WTC11 (cell line): ENCODE measurements around the gene GIGYF2. TPM values are rescaled to one million over a fixed set of nuclear protein-coding genes. Genes with fewer than 3 reads are reported as not detected.

Experiments
- ATAC-seq: fragments of 200-7000 bp; cut with Tn5 transposase; 2 replicates; pipeline ENCODE4 v1.10.0; 2021; ENCODE audit warnings: mild to moderate bottlenecking, moderate library complexity
- CTCF ChIA-PET: fragments of 300-600 bp; sonication (Branson Sonifier 250); formaldehyde crosslinking; loops from one replicate; lab custom pipeline; 2021; ENCODE audit warnings: antibody characterized with exemption; lab: Charles Lee
- POLR2A ChIA-PET: fragments of 350-600 bp; sonication (Branson Sonifier 250); formaldehyde crosslinking; loops from one replicate; lab custom pipeline; 2021; ENCODE audit warnings: antibody characterized with exemption; lab: Charles Lee
- DNase-seq: peaks from one replicate; pipeline ENCODE4 v3.0.0; 2021; ENCODE audit warnings: low spot score
- H3K27ac Mint-ChIP-seq: 2 replicates; pipeline ENCODE4 v1.8.0; 2021; ENCODE audit warnings: mixed read lengths
- H3K27me3 Mint-ChIP-seq: 2 replicates; pipeline ENCODE4 v1.8.0; 2021; ENCODE audit warnings: low read depth, mild to moderate bottlenecking, moderate library complexity, mixed read lengths
- H3K36me3 Mint-ChIP-seq: 2 replicates; pipeline ENCODE4 v1.8.0; 2021; ENCODE audit warnings: mixed read lengths
- H3K4me1 Mint-ChIP-seq: 2 replicates; pipeline ENCODE4 v1.8.0; 2022; ENCODE audit warnings: mixed read lengths
- H3K4me3 Mint-ChIP-seq: 2 replicates; pipeline ENCODE4 v1.8.0; 2021; ENCODE audit warnings: mild to moderate bottlenecking, moderate library complexity, mixed read lengths
- H3K9me3 Mint-ChIP-seq: 2 replicates; pipeline ENCODE4 v1.8.0; 2021; ENCODE audit warnings: mixed read lengths
- CBFB ChIP-seq: sonication (generic); formaldehyde crosslinking; IDR thresholded peaks from 2 replicates; pipeline ENCODE4 v1.8.1; 2022; ENCODE audit warnings: mild to moderate bottlenecking, low read depth, missing genetic modification reagents
- PRRX2 ChIP-seq: fragments of 250-450 bp; sonication (Bioruptor Pico); IDR thresholded peaks from 2 replicates; pipeline ENCODE4 v1.8.0; 2021; ENCODE audit warnings: mild to moderate bottlenecking
- SMAD3 ChIP-seq: sonication (generic); formaldehyde crosslinking; IDR thresholded peaks from 2 replicates; pipeline ENCODE4 v1.8.0; 2022; ENCODE audit warnings: missing genetic modification reagents, mild to moderate bottlenecking, borderline replicate concordance
- SOX15 ChIP-seq: fragments of 250-450 bp; sonication (Bioruptor Pico); IDR thresholded peaks from 2 replicates; pipeline ENCODE4 v1.9.0; 2021; ENCODE audit warnings: mild to moderate bottlenecking
- ZBTB21 ChIP-seq: sonication (generic); formaldehyde crosslinking; IDR thresholded peaks from 2 replicates; pipeline ENCODE4 v1.8.1; 2023; ENCODE audit warnings: mild to moderate bottlenecking, missing genetic modification reagents, borderline replicate concordance
- total RNA-seq: library from RNA; stranded (reverse); gene quantifications from 3 replicates; pipeline ENCODE4 v1.2.3, GENCODE V29; 2021
- TF ChIP-seq, protein P1 (sequence below): sonication (generic); formaldehyde crosslinking; conservative IDR thresholded peaks from 2 replicates; pipeline ENCODE4 v1.8.1; 2023; ENCODE audit warnings: mild to moderate bottlenecking, low read depth, missing genetic modification reagents, moderate library complexity
- TF ChIP-seq, protein P2 (sequence below): fragments of 250-450 bp; sonication (Bioruptor Pico); IDR thresholded peaks from 2 replicates; pipeline ENCODE4 v2.1.2; 2022; ENCODE audit warnings: mild to moderate bottlenecking, moderate library complexity
- TF ChIP-seq, protein P3 (sequence below): fragments of 250-450 bp; sonication (Bioruptor Pico); IDR thresholded peaks from 2 replicates; pipeline ENCODE4 v1.9.0; 2021; ENCODE audit warnings: mild to moderate bottlenecking
- TF ChIP-seq, protein P4 (sequence below): sonication (generic); formaldehyde crosslinking; IDR thresholded peaks from 2 replicates; pipeline ENCODE4 v1.8.1; 2023; ENCODE audit warnings: mild to moderate bottlenecking, missing genetic modification reagents
- TF ChIP-seq, protein P5 (sequence below): sonication (generic); formaldehyde crosslinking; IDR thresholded peaks from 2 replicates; pipeline ENCODE4 v1.8.1; 2023; ENCODE audit warnings: mild to moderate bottlenecking, missing genetic modification reagents, borderline replicate concordance

The GIGYF2 gene
- total RNA-seq, 1 experiment from 2014 or later: 53.1 TPM

DNA sequence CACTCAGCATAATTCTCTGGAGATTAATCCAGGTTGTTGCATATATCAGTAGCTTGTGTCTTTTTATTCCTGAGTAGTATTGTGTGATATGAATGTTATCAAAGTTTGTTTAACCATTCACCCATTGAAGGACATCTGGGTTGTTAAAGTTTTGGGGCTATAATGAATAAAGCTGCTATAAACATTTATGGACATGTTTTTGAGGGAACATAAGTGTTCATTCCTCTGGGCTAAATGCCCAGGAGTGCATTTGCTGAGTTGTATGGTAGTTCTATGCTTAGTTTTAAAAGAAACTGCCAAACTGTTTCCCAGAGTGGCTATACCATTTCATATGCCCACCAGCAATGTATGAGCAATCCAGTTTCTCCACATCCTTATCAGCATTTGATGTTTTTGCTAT, 101.1 kb downstream of the GIGYF2 start:
- CTCF ChIA-PET: interaction anchor here (1.1 kb wide), 1 partner anchor 11 kb away, joined by 3 read pairs; no protein-coding TSS in a partner anchor
- TF ChIP-seq SOX15 (CRISPR knock-in tag): no peak
- DNase-seq (no peak), ATAC-seq (no peak)
- no peaks in the 10 kb centered on the region for H3K9me3 Mint-ChIP-seq
- POLR2A ChIA-PET: no interaction called here
- no peaks in the 10 kb centered on the region for H3K27me3 Mint-ChIP-seq
- peaks cover 50% of the 10 kb centered on the region for H3K36me3 Mint-ChIP-seq
- peaks cover 10% of the 10 kb centered on the region for H3K4me1 Mint-ChIP-seq
- H3K27ac Mint-ChIP-seq: 0 out of 2 replicates have a peak overlapping the region, but pooled peaks have one; percentile 19
- H3K4me3 Mint-ChIP-seq: no peak overlapping the region

DNA sequence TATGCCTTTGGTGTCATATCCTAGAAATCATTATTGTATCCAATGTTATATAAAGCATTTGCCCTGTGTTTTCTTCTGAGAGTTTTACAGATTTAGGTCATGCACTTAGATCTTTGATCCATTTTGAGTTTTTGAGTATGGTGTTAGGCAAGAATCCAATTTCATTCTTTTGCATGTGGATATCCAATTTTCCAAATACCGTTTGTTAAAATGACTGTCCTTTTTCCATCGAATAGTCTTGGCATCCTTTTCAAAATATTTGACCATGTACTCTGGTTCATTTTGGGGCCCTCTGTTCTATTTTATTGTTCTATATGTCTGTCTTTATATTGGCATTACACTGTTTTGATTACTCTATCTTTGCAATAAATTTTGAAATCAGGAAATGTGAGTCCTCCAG, 103.0 kb downstream of the GIGYF2 start:
- ATAC-seq (no peak), DNase-seq (no peak)
- Mint-ChIP-seq H3K27ac (peak overlapping the region; percentile 8; the same call in 1 of the 2 replicates), H3K9me3 (no peaks in the 10 kb centered on the region), H3K27me3 (no peaks in the 10 kb centered on the region), H3K36me3 (peaks cover 46% of the 10 kb centered on the region), H3K4me3 (no peak overlapping the region), H3K4me1 (peaks cover 10% of the 10 kb centered on the region)
- TF ChIP-seq ZBTB21 (CRISPR knock-in tag) (no peak), SMAD3 (CRISPR knock-in tag) (no peak), PRRX2 (CRISPR knock-in tag) (no peak)
- TF ChIP-seq, protein P1, sequence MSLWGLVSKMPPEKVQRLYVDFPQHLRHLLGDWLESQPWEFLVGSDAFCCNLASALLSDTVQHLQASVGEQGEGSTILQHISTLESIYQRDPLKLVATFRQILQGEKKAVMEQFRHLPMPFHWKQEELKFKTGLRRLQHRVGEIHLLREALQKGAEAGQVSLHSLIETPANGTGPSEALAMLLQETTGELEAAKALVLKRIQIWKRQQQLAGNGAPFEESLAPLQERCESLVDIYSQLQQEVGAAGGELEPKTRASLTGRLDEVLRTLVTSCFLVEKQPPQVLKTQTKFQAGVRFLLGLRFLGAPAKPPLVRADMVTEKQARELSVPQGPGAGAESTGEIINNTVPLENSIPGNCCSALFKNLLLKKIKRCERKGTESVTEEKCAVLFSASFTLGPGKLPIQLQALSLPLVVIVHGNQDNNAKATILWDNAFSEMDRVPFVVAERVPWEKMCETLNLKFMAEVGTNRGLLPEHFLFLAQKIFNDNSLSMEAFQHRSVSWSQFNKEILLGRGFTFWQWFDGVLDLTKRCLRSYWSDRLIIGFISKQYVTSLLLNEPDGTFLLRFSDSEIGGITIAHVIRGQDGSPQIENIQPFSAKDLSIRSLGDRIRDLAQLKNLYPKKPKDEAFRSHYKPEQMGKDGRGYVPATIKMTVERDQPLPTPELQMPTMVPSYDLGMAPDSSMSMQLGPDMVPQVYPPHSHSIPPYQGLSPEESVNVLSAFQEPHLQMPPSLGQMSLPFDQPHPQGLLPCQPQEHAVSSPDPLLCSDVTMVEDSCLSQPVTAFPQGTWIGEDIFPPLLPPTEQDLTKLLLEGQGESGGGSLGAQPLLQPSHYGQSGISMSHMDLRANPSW (CRISPR knock-in tag): no peak
- TF ChIP-seq, protein P2, sequence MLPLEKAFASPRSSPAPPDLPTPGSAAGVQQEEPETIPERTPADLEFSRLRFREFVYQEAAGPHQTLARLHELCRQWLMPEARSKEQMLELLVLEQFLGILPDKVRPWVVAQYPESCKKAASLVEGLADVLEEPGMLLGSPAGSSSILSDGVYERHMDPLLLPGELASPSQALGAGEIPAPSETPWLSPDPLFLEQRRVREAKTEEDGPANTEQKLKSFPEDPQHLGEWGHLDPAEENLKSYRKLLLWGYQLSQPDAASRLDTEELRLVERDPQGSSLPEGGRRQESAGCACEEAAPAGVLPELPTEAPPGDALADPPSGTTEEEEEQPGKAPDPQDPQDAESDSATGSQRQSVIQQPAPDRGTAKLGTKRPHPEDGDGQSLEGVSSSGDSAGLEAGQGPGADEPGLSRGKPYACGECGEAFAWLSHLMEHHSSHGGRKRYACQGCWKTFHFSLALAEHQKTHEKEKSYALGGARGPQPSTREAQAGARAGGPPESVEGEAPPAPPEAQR (CRISPR knock-in tag): no peak
- TF ChIP-seq, protein P3, sequence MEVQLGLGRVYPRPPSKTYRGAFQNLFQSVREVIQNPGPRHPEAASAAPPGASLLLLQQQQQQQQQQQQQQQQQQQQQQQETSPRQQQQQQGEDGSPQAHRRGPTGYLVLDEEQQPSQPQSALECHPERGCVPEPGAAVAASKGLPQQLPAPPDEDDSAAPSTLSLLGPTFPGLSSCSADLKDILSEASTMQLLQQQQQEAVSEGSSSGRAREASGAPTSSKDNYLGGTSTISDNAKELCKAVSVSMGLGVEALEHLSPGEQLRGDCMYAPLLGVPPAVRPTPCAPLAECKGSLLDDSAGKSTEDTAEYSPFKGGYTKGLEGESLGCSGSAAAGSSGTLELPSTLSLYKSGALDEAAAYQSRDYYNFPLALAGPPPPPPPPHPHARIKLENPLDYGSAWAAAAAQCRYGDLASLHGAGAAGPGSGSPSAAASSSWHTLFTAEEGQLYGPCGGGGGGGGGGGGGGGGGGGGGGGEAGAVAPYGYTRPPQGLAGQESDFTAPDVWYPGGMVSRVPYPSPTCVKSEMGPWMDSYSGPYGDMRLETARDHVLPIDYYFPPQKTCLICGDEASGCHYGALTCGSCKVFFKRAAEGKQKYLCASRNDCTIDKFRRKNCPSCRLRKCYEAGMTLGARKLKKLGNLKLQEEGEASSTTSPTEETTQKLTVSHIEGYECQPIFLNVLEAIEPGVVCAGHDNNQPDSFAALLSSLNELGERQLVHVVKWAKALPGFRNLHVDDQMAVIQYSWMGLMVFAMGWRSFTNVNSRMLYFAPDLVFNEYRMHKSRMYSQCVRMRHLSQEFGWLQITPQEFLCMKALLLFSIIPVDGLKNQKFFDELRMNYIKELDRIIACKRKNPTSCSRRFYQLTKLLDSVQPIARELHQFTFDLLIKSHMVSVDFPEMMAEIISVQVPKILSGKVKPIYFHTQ (CRISPR knock-in tag): no peak
- CTCF ChIA-PET: no interaction called here
- POLR2A ChIA-PET: no interaction called here

DNA sequence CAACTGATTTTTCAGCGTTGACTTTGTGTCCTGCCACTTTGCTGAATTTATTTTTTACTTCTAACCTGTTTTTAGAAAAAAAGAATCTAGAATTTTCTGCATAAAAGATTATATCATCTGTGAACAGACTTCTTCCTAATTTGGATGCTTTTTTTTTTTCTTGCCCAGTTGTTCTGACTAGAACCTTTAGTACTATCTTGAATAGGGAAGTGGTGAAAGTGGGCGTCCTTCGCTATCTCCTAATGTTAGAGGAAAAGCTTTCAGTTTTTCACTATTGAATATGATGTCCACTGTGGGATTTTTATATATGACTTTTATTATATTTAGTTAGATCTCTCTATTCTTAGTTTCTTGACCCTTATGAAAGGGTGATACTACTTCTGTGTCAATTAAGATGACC, 105.0 kb downstream of the GIGYF2 start:
- no peak overlapping the region for H3K4me3 Mint-ChIP-seq
- TF ChIP-seq SOX15 (CRISPR knock-in tag) (no peak), CBFB (CRISPR knock-in tag) (no peak), ZBTB21 (CRISPR knock-in tag) (no peak), SMAD3 (CRISPR knock-in tag) (no peak)
- TF ChIP-seq, protein P1 (CRISPR knock-in tag): no peak
- TF ChIP-seq, protein P4, sequence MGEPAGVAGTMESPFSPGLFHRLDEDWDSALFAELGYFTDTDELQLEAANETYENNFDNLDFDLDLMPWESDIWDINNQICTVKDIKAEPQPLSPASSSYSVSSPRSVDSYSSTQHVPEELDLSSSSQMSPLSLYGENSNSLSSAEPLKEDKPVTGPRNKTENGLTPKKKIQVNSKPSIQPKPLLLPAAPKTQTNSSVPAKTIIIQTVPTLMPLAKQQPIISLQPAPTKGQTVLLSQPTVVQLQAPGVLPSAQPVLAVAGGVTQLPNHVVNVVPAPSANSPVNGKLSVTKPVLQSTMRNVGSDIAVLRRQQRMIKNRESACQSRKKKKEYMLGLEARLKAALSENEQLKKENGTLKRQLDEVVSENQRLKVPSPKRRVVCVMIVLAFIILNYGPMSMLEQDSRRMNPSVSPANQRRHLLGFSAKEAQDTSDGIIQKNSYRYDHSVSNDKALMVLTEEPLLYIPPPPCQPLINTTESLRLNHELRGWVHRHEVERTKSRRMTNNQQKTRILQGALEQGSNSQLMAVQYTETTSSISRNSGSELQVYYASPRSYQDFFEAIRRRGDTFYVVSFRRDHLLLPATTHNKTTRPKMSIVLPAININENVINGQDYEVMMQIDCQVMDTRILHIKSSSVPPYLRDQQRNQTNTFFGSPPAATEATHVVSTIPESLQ (CRISPR knock-in tag): no peak
- TF ChIP-seq, protein P5, sequence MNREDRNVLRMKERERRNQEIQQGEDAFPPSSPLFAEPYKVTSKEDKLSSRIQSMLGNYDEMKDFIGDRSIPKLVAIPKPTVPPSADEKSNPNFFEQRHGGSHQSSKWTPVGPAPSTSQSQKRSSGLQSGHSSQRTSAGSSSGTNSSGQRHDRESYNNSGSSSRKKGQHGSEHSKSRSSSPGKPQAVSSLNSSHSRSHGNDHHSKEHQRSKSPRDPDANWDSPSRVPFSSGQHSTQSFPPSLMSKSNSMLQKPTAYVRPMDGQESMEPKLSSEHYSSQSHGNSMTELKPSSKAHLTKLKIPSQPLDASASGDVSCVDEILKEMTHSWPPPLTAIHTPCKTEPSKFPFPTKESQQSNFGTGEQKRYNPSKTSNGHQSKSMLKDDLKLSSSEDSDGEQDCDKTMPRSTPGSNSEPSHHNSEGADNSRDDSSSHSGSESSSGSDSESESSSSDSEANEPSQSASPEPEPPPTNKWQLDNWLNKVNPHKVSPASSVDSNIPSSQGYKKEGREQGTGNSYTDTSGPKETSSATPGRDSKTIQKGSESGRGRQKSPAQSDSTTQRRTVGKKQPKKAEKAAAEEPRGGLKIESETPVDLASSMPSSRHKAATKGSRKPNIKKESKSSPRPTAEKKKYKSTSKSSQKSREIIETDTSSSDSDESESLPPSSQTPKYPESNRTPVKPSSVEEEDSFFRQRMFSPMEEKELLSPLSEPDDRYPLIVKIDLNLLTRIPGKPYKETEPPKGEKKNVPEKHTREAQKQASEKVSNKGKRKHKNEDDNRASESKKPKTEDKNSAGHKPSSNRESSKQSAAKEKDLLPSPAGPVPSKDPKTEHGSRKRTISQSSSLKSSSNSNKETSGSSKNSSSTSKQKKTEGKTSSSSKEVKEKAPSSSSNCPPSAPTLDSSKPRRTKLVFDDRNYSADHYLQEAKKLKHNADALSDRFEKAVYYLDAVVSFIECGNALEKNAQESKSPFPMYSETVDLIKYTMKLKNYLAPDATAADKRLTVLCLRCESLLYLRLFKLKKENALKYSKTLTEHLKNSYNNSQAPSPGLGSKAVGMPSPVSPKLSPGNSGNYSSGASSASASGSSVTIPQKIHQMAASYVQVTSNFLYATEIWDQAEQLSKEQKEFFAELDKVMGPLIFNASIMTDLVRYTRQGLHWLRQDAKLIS: no peak
- TF ChIP-seq, protein P3 (CRISPR knock-in tag): no peak

More for the DNA sequence above, 105.0 kb downstream of the GIGYF2 start:
- Mint-ChIP-seq H3K36me3 (peaks cover 38% of the 10 kb centered on the region), H3K4me1 (peaks cover 10% of the 10 kb centered on the region), H3K9me3 (no peaks in the 10 kb centered on the region), H3K27me3 (no peaks in the 10 kb centered on the region), H3K27ac (no peak overlapping the region)
- ChIA-PET CTCF (no interaction called here), POLR2A (no interaction called here)
- ATAC-seq (no peak), DNase-seq (no peak)
